Astrocyte (in vitro differentiated cells and primary cell): ENCODE data around the gene AOC1. TPM values are rescaled to one million over a fixed set of nuclear protein-coding genes. Genes with fewer than 3 reads are reported as not detected.

Source experiments
- DNase-seq: peaks from one replicate; pipeline ENCODE4 v3.0.0-alpha.2; 2010; ENCODE audit warnings: low read depth
- FAIRE-seq: peaks from 2 replicates; lab custom pipeline; 2011; peaks lifted over from hg19 to GRCh38; lab: Jason Lieb, UNC
- H2AFZ ChIP-seq: 2 replicates; pipeline ENCODE4 v1.6.0; 2012; ENCODE audit warnings: low read depth, low read length, inconsistent platforms
- H3K27ac ChIP-seq: 2 replicates; pipeline ENCODE4 v1.5.1; 2011; ENCODE audit warnings: low read depth, low read length, inconsistent platforms
- H3K27me3 ChIP-seq: 2 replicates; pipeline ENCODE4 v1.6.0; 2011; ENCODE audit warnings: low read length, inconsistent platforms; ENCODE audit not compliant: insufficient read depth
- H3K36me3 ChIP-seq: 2 replicates; pipeline ENCODE4 v1.5.1; 2011; ENCODE audit warnings: low read length, inconsistent platforms; ENCODE audit not compliant: insufficient read depth
- H3K4me1 ChIP-seq: 2 replicates; pipeline ENCODE4 v1.5.1; 2011; ENCODE audit warnings: low read length, inconsistent platforms; ENCODE audit not compliant: insufficient read depth
- H3K4me2 ChIP-seq: 2 replicates; pipeline ENCODE4 v1.6.0; 2012; ENCODE audit warnings: low read length, inconsistent platforms
- H3K4me3 ChIP-seq: 2 replicates; pipeline ENCODE4 v1.5.1; 2011; ENCODE audit warnings: low read depth, mild to moderate bottlenecking, low read length, inconsistent platforms; ENCODE audit not compliant: insufficient read depth
- H3K79me2 ChIP-seq: 2 replicates; pipeline ENCODE4 v1.6.0; 2012; ENCODE audit warnings: mild to moderate bottlenecking, low read length, inconsistent platforms; ENCODE audit not compliant: insufficient read depth
- H3K9ac ChIP-seq: 2 replicates; pipeline ENCODE4 v1.6.0; 2012; ENCODE audit warnings: mild to moderate bottlenecking, low read length, inconsistent platforms
- H3K9me3 ChIP-seq: 2 replicates; pipeline ENCODE4 v1.5.1; 2012; ENCODE audit warnings: low read depth, mild to moderate bottlenecking, low read length, inconsistent platforms; ENCODE audit not compliant: insufficient read depth
- H4K20me1 ChIP-seq: 2 replicates; pipeline ENCODE4 v1.6.0; 2012; ENCODE audit warnings: low read length, inconsistent platforms; ENCODE audit not compliant: insufficient read depth
- H3K27ac Mint-ChIP-seq: one replicate; pipeline ENCODE4 v1.8.0; 2021; ENCODE audit warnings: mild to moderate bottlenecking, mixed read lengths; ENCODE audit not compliant: unreplicated experiment
- H3K27me3 Mint-ChIP-seq: one replicate; pipeline ENCODE4 v1.8.0; 2021; ENCODE audit warnings: low read depth, mixed read lengths; ENCODE audit not compliant: unreplicated experiment
- H3K36me3 Mint-ChIP-seq: one replicate; pipeline ENCODE4 v1.8.0; 2021; ENCODE audit warnings: low read depth, mixed read lengths; ENCODE audit not compliant: unreplicated experiment
- H3K4me1 Mint-ChIP-seq: one replicate; pipeline ENCODE4 v1.8.0; 2021; ENCODE audit warnings: low read depth, mixed read lengths; ENCODE audit not compliant: unreplicated experiment
- H3K4me3 Mint-ChIP-seq: one replicate; pipeline ENCODE4 v1.8.0; 2021; ENCODE audit warnings: mild to moderate bottlenecking, moderate library complexity, mixed read lengths; ENCODE audit not compliant: unreplicated experiment
- H3K9me3 Mint-ChIP-seq: one replicate; pipeline ENCODE4 v1.8.0; 2021; ENCODE audit warnings: mild to moderate bottlenecking, mixed read lengths; ENCODE audit not compliant: unreplicated experiment
- EZH2 ChIP-seq: IDR thresholded peaks from 2 replicates; pipeline ENCODE4 v1.6.1; 2012; ENCODE audit warnings: mild to moderate bottlenecking, low read length, inconsistent platforms; ENCODE audit not compliant: insufficient read depth
- total RNA-seq: library from RNA; stranded (reverse); gene quantifications from 2 replicates; pipeline ENCODE4 v1.2.1, GENCODE V29; 2021
- TF ChIP-seq, protein P1 (sequence below): IDR thresholded peaks from 2 replicates; pipeline ENCODE4 v1.5.1; 2011; ENCODE audit warnings: low read depth, mild to moderate bottlenecking, inconsistent platforms, low read length, moderate library complexity; ENCODE audit not compliant: insufficient read depth

AOC1 gene
- total RNA-seq, 1 donor from 2014 or later, result not detected

DNA sequence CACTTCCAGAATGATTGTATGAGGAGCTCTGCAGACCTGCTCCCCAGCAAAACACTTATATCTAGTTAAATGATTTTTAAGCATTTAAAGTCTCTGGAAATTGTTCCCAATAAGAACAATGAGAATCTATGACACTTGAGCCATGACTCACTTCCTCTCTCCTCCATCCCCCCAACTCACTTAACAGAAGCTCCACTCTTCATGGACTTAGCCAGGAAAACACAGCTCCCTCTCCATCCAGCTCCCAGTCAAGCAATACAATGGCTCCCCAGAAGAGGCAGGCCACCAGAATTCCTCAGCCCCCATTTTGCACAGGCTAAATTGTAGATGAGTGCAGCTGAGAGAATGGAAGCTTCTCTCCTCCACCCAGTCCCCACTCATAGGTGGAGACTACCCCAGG lies 27.0 kb downstream of the AOC1 start:
- Mint-ChIP-seq H3K36me3 (peaks cover 3% of the 10 kb centered on the region), H3K4me3 (no peak overlapping the region), H3K4me1 (peaks cover 13% of the 10 kb centered on the region), H3K27ac (peak overlapping the region; percentile 50), H3K9me3 (peaks cover 14% of the 10 kb centered on the region), H3K27me3 (no peaks in the 10 kb centered on the region)
- no peaks in the 10 kb centered on the region for H3K27me3 ChIP-seq
- H2AFZ ChIP-seq, result no peak overlapping the region
- no peaks in the 10 kb centered on the region for H4K20me1 ChIP-seq
- no peaks in the 10 kb centered on the region for H3K79me2 ChIP-seq
- H3K4me2 ChIP-seq, result peak overlapping the region; percentile 54
- FAIRE-seq, result no peak
- no peaks in the 10 kb centered on the region for H3K36me3 ChIP-seq
- no peak overlapping the region for H3K4me3 ChIP-seq
- no peak overlapping the region for H3K27ac ChIP-seq
- peak; percentile 36 for DNase-seq
- no peaks in the 10 kb centered on the region for H3K9me3 ChIP-seq
- peaks cover 6% of the 10 kb centered on the region for H3K4me1 ChIP-seq
- no peak for TF ChIP-seq EZH2
- TF ChIP-seq, protein P1, sequence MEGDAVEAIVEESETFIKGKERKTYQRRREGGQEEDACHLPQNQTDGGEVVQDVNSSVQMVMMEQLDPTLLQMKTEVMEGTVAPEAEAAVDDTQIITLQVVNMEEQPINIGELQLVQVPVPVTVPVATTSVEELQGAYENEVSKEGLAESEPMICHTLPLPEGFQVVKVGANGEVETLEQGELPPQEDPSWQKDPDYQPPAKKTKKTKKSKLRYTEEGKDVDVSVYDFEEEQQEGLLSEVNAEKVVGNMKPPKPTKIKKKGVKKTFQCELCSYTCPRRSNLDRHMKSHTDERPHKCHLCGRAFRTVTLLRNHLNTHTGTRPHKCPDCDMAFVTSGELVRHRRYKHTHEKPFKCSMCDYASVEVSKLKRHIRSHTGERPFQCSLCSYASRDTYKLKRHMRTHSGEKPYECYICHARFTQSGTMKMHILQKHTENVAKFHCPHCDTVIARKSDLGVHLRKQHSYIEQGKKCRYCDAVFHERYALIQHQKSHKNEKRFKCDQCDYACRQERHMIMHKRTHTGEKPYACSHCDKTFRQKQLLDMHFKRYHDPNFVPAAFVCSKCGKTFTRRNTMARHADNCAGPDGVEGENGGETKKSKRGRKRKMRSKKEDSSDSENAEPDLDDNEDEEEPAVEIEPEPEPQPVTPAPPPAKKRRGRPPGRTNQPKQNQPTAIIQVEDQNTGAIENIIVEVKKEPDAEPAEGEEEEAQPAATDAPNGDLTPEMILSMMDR, result no peak
- no peak overlapping the region for H3K9ac ChIP-seq

DNA sequence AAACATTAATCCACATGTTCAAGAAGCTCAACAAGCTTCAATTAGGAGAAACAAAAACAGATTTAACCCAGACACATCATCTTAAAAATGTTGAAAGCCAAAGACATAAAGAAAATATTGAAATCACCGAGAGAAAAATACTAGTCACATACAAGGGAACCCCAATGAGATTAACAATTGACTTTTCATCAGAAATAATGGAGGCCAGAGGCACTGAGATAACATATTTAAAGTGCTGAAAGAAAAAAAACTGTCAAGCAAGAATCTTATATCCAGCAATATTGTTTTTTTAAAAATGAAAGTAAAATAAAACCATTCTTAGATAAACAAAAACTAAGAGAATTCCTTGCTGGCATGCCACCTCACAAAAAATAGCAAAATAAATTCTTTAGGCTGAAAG lies 28.9 kb downstream of the AOC1 start:
- no peaks in the 10 kb centered on the region for H4K20me1 ChIP-seq
- H3K9me3 Mint-ChIP-seq, result peaks cover 18% of the 10 kb centered on the region
- no peak overlapping the region for H3K4me3 ChIP-seq
- H3K9me3 ChIP-seq, result no peaks in the 10 kb centered on the region
- no peaks in the 10 kb centered on the region for H3K36me3 ChIP-seq
- no peak overlapping the region for H3K27ac Mint-ChIP-seq
- no peak overlapping the region for H3K4me3 Mint-ChIP-seq
- DNase-seq (no peak), FAIRE-seq (no peak)
- no peak overlapping the region for H2AFZ ChIP-seq
- H3K4me1 ChIP-seq, result peaks cover 6% of the 10 kb centered on the region
- no peaks in the 10 kb centered on the region for H3K79me2 ChIP-seq
- no peaks in the 10 kb centered on the region for H3K27me3 Mint-ChIP-seq
- H3K36me3 Mint-ChIP-seq, result peaks cover 4% of the 10 kb centered on the region
- H3K9ac ChIP-seq, result no peak overlapping the region
- no peak overlapping the region for H3K4me2 ChIP-seq
- TF ChIP-seq, protein P1, result no peak
- TF ChIP-seq EZH2, result no peak
- peaks cover 13% of the 10 kb centered on the region for H3K4me1 Mint-ChIP-seq
- no peaks in the 10 kb centered on the region for H3K27me3 ChIP-seq
- H3K27ac ChIP-seq, result no peak overlapping the region

DNA sequence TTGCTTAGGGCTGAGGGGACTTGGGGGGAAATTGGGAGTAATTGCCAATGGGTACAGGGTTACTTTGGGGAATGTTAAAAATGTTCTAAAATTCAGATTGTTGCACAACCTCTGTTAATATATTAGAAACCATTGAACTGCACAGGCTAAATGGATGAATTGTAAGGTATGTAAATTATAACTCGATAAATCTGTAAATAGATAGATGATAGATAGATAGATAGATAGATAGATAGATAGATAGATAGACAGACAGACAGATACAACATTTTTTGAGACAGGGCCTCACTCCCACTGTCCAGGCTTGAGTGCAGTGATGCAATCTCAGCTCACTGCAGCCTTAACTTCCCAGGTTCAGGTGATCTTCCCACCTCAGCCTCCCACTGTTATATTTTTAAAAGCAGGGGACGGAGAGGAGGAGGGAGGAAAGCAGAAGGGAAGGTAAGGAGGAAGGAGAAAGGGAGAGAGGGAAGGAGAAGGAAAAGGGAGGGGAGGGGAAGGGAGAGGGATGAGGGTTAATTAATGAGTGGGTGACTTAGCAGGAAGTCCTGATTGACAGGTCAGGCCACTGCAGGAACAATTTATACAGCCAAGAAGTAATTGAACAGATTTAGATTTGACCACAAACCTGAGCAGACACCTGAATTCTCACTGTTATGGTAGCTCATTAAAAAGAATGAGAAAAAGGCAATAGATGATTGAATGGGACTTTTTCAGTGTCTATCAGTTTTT lies 38.7 kb downstream of the AOC1 start:
- Histone ChIP-seq H3K9me3 (peaks cover 8% of the 10 kb centered on the region), H3K36me3 (no peaks in the 10 kb centered on the region), H4K20me1 (no peaks in the 10 kb centered on the region), H3K9ac (no peak overlapping the region), H3K4me1 (no peaks in the 10 kb centered on the region), H3K27me3 (no peaks in the 10 kb centered on the region), H3K4me3 (no peak overlapping the region), H3K27ac (no peak overlapping the region), H2AFZ (no peak overlapping the region), H3K79me2 (no peaks in the 10 kb centered on the region), H3K4me2 (no peak overlapping the region)
- peaks cover 17% of the 10 kb centered on the region for H3K9me3 Mint-ChIP-seq
- no peak overlapping the region for H3K4me3 Mint-ChIP-seq
- H3K36me3 Mint-ChIP-seq, result no peaks in the 10 kb centered on the region
- DNase-seq (no peak), FAIRE-seq (no peak)
- peaks cover 2% of the 10 kb centered on the region for H3K27me3 Mint-ChIP-seq
- H3K27ac Mint-ChIP-seq, result no peak overlapping the region
- TF ChIP-seq, protein P1, result no peak
- TF ChIP-seq EZH2, result no peak
- peaks cover 1% of the 10 kb centered on the region for H3K4me1 Mint-ChIP-seq
